ENCODE measurements around the gene GNL1. TPM values are rescaled to one million over a fixed set of nuclear protein-coding genes. Genes with fewer than 3 reads are reported as not detected.

The GNL1 gene
- total and polyA plus RNA-seq, 9 of the 15 experiments (the other 6 are each of a cell fraction or from before 2014, with no cell fraction given), result 0.73 to 112 (median 58.0) TPM

GRCh38 chr6:30541515-30542403, 14.5 kb downstream of the GNL1 start (continued):
- peak; percentile 58; the same call in 1 of the 2 replicates for TF ChIP-seq JUN (IDR thresholded peaks at IDR 0.05; ENCODE audit: borderline replicate concordance, low read depth, low read length)
- no peak for TF ChIP-seq JUN (CRISPR knock-in tag; IDR thresholded peaks at IDR 0.05; ENCODE audit: borderline replicate concordance)
- TF ChIP-seq RAD21 (CRISPR knock-in tag; conservative IDR thresholded peaks at IDR 0.05 in 1 of 2, IDR thresholded peaks at IDR 0.05 in 1 of 2), result peak; percentile 87 to 91
- TF ChIP-seq XRCC5 (IDR thresholded peaks at IDR 0.05; ENCODE audit: low read depth, low read length), result 0 out of 2 replicates have a peak, but pooled peaks have one; percentile 44
- TF ChIP-seq ZNF431 (CRISPR knock-in tag; IDR thresholded peaks at IDR 0.05), result no peak
- peak; percentile 24; the same call in 1 of the 2 replicates for TF ChIP-seq MYBL2 (IDR thresholded peaks at IDR 0.05; ENCODE audit: low read depth)
- no peak for TF ChIP-seq MYBL2 (CRISPR knock-in tag; IDR thresholded peaks at IDR 0.05; ENCODE audit: borderline replicate concordance)
- TF ChIP-seq ELK1 (CRISPR knock-in tag; IDR thresholded peaks at IDR 0.05), result no peak
- no peak for TF ChIP-seq ZZZ3 (IDR thresholded peaks at IDR 0.05)
- TF ChIP-seq MNT (conservative IDR thresholded peaks at IDR 0.05), result peak; percentile 62 to 80
- TF ChIP-seq TEAD2 (tag; IDR thresholded peaks at IDR 0.05), result no peak
- TF ChIP-seq HMGXB4 (CRISPR knock-in tag; IDR thresholded peaks at IDR 0.05), result no peak
- TF ChIP-seq VEZF1 (CRISPR knock-in tag; IDR thresholded peaks at IDR 0.05), result no peak
- no peak for TF ChIP-seq SETDB1 (IDR thresholded peaks at IDR 0.05; ENCODE audit: low read length)
- TF ChIP-seq SMAD1 (IDR thresholded peaks at IDR 0.05; ENCODE audit: low read depth, low read length, partially characterized antibody), result no peak
- no peak for TF ChIP-seq TCF7 (IDR thresholded peaks at IDR 0.05; ENCODE audit: borderline replicate concordance)
- no peak for TF ChIP-seq NR2F6 (CRISPR knock-in tag; IDR thresholded peaks at IDR 0.05)
- peak; percentile 21; the same call in 1 of the 2 replicates for TF ChIP-seq MYC (IDR thresholded peaks at IDR 0.05; ENCODE audit: low read depth, low read length)
- no peak for TF ChIP-seq MYC (CRISPR knock-in tag; IDR thresholded peaks at IDR 0.05; ENCODE audit: borderline replicate concordance, low read depth)
- TF ChIP-seq RBM34 (IDR thresholded peaks at IDR 0.05; ENCODE audit: borderline replicate concordance, insufficient read depth, low read length), result no peak
- TF ChIP-seq HMG20B (CRISPR knock-in tag; IDR thresholded peaks at IDR 0.05), result no peak

Data from K562 (cell line).